B cell (primary cell): ENCODE measurements around the gene NGEF. TPM values are rescaled to one million over a fixed set of nuclear protein-coding genes. Genes with fewer than 3 reads are reported as not detected.
A peak's percentile ranks its signal among the peaks of the same experiment; 100 is the strongest.

Experiments
- ATAC-seq: fragments of 200-7000 bp; cut with Tn5 transposase; one replicate; pipeline ENCODE4 v1.10.0; 2021; ENCODE audit warnings: low read depth, mild to moderate bottlenecking, moderate number of reproducible peaks, moderate library complexity
- CTCF ChIA-PET: fragments of 350-600 bp; sonication (Branson Sonifier 250); formaldehyde crosslinking; loops from one replicate; lab custom pipeline; 2021; ENCODE audit warnings: antibody characterized with exemption, inconsistent platforms; lab: Charles Lee
- POLR2A ChIA-PET: fragments of 350-600 bp; sonication (Branson Sonifier 250); formaldehyde crosslinking; loops from one replicate; lab custom pipeline; 2021; ENCODE audit warnings: antibody characterized with exemption; lab: Charles Lee
- DNase-seq: peaks from one replicate; pipeline ENCODE4 v3.0.0; 2013
- H2AFZ ChIP-seq: 2 replicates; pipeline ENCODE4 v1.6.1; 2012; ENCODE audit warnings: mild to moderate bottlenecking, low read depth, low read length; ENCODE audit not compliant: insufficient read depth, poor library complexity, severe bottlenecking
- H3K27ac ChIP-seq, 2 donors: 1 replicate in 1 of 2; 2 replicates in 1 of 2; pipeline ENCODE4 v1.5.1; 2012 to 2013; ENCODE audit warnings: low read length in 2 of 2, mild to moderate bottlenecking in 2 of 2, moderate library complexity in 1 of 2
- H3K27me3 ChIP-seq, 4 experiments: fragments of 200-600 bp in 1 of 4; sonication (generic) in 1 of 4; replicated peaks in 1 of 4; 1 replicate in 2 of 4; 2 replicates in 2 of 4; pipeline versions ENCODE4 v1.6.1 to v1.7.0; 2013 to 2016; ENCODE audit warnings: low read length in 3 of 4, mild to moderate bottlenecking in 2 of 4, mixed read lengths in 1 of 4, moderate library complexity in 1 of 4; ENCODE audit not compliant: insufficient read depth in 4 of 4, control insufficient read depth in 3 of 4; ENCODE audit errors: control extremely low read depth in 1 of 4
- H3K36me3 ChIP-seq, 2 experiments: replicated peaks in 1 of 2; 1 replicate in 1 of 2; 2 replicates in 1 of 2; pipeline versions ENCODE4 v1.6.1 to v1.7.1; 2013; ENCODE audit warnings: low read length in 1 of 2; ENCODE audit not compliant: insufficient read depth in 2 of 2, control insufficient read depth in 1 of 2; ENCODE audit errors: control extremely low read depth in 1 of 2, extremely low read depth in 1 of 2
- H3K4me1 ChIP-seq, 2 donors: fragments of 200-600 bp in 1 of 2; sonication (generic) in 1 of 2; 1 replicate in 1 of 2; 2 replicates in 1 of 2; pipeline versions ENCODE4 v1.5.1 to v1.6.1; 2013 to 2017; ENCODE audit warnings: low read length in 2 of 2; ENCODE audit not compliant: control insufficient read depth in 2 of 2, insufficient read depth in 2 of 2
- H3K4me2 ChIP-seq: replicated peaks from 2 replicates; pipeline ENCODE3; 2012; ENCODE audit warnings: mild to moderate bottlenecking, low read depth, low read length; ENCODE audit not compliant: poor library complexity, severe bottlenecking
- H3K4me3 ChIP-seq, 5 experiments: fragments of 200-600 bp in 1 of 5; sonication (generic) in 1 of 5; 1 replicate in 3 of 5; 2 replicates in 2 of 5; pipeline versions ENCODE4 v1.5.1 to v1.7.0; 2011 to 2016; ENCODE audit warnings: low read length in 4 of 5, mild to moderate bottlenecking in 4 of 5, low read depth in 2 of 5, control low read depth in 1 of 5, moderate library complexity in 1 of 5; ENCODE audit not compliant: insufficient read depth in 1 of 5; ENCODE audit errors: control extremely low read depth in 1 of 5, extremely low read depth in 1 of 5
- H3K79me2 ChIP-seq: fragments of 200-600 bp; sonication (generic); one replicate; pipeline ENCODE4 v1.6.0; 2016; ENCODE audit warnings: low read length; ENCODE audit not compliant: control insufficient read depth, insufficient read depth
- H3K9ac ChIP-seq: fragments of 200-600 bp; sonication (generic); 2 replicates; pipeline ENCODE4 v1.6.1; 2017; ENCODE audit warnings: mild to moderate bottlenecking, low read length, moderate library complexity
- H3K9me3 ChIP-seq, 3 donors: one replicate each; pipeline versions ENCODE4 v1.6.1 to v1.7.1; 2013; ENCODE audit warnings: low read length in 2 of 3; ENCODE audit not compliant: control insufficient read depth in 2 of 3, insufficient read depth in 1 of 3; ENCODE audit errors: control extremely low read depth in 1 of 3
- H4K20me1 ChIP-seq: 2 replicates; pipeline ENCODE4 v1.6.0; 2012; ENCODE audit warnings: mild to moderate bottlenecking, low read length; ENCODE audit not compliant: insufficient read depth, control insufficient read depth, poor library complexity, severe bottlenecking
- H3K27ac Mint-ChIP-seq: one replicate; pipeline ENCODE4 v1.8.0; 2021; ENCODE audit warnings: mixed read lengths
- H3K27me3 Mint-ChIP-seq: one replicate; pipeline ENCODE4 v1.8.0; 2021; ENCODE audit warnings: mixed read lengths
- H3K4me1 Mint-ChIP-seq: one replicate; pipeline ENCODE4 v1.8.0; 2021; ENCODE audit warnings: mixed read lengths
- H3K4me3 Mint-ChIP-seq: one replicate; pipeline ENCODE4 v1.8.0; 2021; ENCODE audit warnings: mixed read lengths
- H3K9me3 Mint-ChIP-seq: one replicate; pipeline ENCODE4 v1.8.0; 2022; ENCODE audit warnings: mixed read lengths; ENCODE audit not compliant: insufficient read depth
- CTCF ChIP-seq: fragments of 200-600 bp; IDR thresholded peaks from one replicate; pipeline ENCODE4 v1.8.0; 2022; ENCODE audit warnings: antibody characterized with exemption, mild to moderate bottlenecking
- EZH2 ChIP-seq: IDR thresholded peaks from 2 replicates; pipeline ENCODE4 v1.6.1; 2012; ENCODE audit warnings: borderline replicate concordance, low read depth, mild to moderate bottlenecking, moderate library complexity, low read length; ENCODE audit not compliant: insufficient read depth, poor library complexity, severe bottlenecking
- WGBS: methylation state at CpG from one replicate; pipeline ENCODE4 v1.1.5; 2013; ENCODE audit warnings: missing lambda C conversion rate; ENCODE audit not compliant: insufficient coverage; 5-methylcytosine and 5-hydroxymethylcytosine counted together
- intact Hi-C: fragments of 100-400 bp; cut with micrococcal nuclease; formaldehyde crosslinking; loops from one replicate; pipeline ENCODE4 v1.10.0; 2022
- polyA plus RNA-seq: library from polyadenylated mRNA; depleted of rRNA; stranded (reverse); fragments of >200 nt; gene quantifications from 2 replicates; pipeline ENCODE4 v1.2.3, GENCODE V29; 2012
- total RNA-seq, 2 donors: library from RNA; stranded (reverse); fragments of 120-200 nt in 1 of 2; gene quantifications; 1 replicate in 1 of 2; 2 replicates in 1 of 2; pipeline versions ENCODE4 v1.2.3 to v1.2.4, GENCODE V29; 2013 to 2022

NGEF gene
- total and polyA plus RNA-seq, 2 donors (not counting 1 experiment from before 2014, with no cell fraction given): not detected

- H3K27me3 Mint-ChIP-seq: peaks cover 12% of the 10 kb centered on the region
- H3K27ac Mint-ChIP-seq: no peak overlapping the region
- Histone ChIP-seq H3K4me3 (no peak overlapping the region), H3K4me1 (peaks cover 11 to 20% of the 10 kb centered on the region in 2 donors), H3K27me3 (peaks cover 0 to 24% (median 7%) of the 10 kb centered on the region in 4 experiments), H3K79me2 (no peaks in the 10 kb centered on the region), H3K9me3 (peaks cover 0 to 5% (median 0%) of the 10 kb centered on the region in 3 donors), H3K4me2 (no peak overlapping the region), H2AFZ (no peak overlapping the region), H3K9ac (no peak overlapping the region), H4K20me1 (no peaks in the 10 kb centered on the region), H3K36me3 (no peaks in the 10 kb centered on the region), H3K27ac (no peak overlapping the region)
- ChIA-PET POLR2A (no interaction called here), CTCF (no interaction called here)
- peak overlapping the region; percentile 79 for H3K4me3 Mint-ChIP-seq
- H3K4me1 Mint-ChIP-seq: peaks cover 15% of the 10 kb centered on the region
- no peaks in the 10 kb centered on the region for H3K9me3 Mint-ChIP-seq
- ATAC-seq: no peak
- TF ChIP-seq EZH2: no peak
- TF ChIP-seq CTCF: no peak
- no peak for DNase-seq
- intact Hi-C loops: no loop called here
- 96% methylated on average over 13 of the region's 13 CpGs for WGBS
Observed at GRCh38 chr2:232877940-232878511, 135.0 kb downstream of the NGEF start.

- Histone ChIP-seq H3K9me3 (peaks cover 0 to 5% (median 0%) of the 10 kb centered on the region in 3 donors), H3K4me3 (peak overlapping the region in 3 of 5 experiments; percentile 41 to 55 (median 53)), H3K79me2 (no peaks in the 10 kb centered on the region), H3K4me2 (peak overlapping the region; percentile 87), H3K27ac (no peak overlapping the region), H3K36me3 (no peaks in the 10 kb centered on the region), H2AFZ (peak overlapping the region; percentile 54), H4K20me1 (no peaks in the 10 kb centered on the region), H3K27me3 (peaks cover 0 to 24% (median 7%) of the 10 kb centered on the region in 4 experiments), H3K4me1 (peaks cover 11 to 20% of the 10 kb centered on the region in 2 donors), H3K9ac (peak overlapping the region; percentile 49)
- Mint-ChIP-seq H3K9me3 (no peaks in the 10 kb centered on the region), H3K4me3 (peak overlapping the region; percentile 47), H3K27ac (no peak overlapping the region), H3K4me1 (peaks cover 15% of the 10 kb centered on the region), H3K27me3 (peaks cover 12% of the 10 kb centered on the region)
- intact Hi-C loops: no loop called here
- ChIA-PET POLR2A (no interaction called here), CTCF (no interaction called here)
- no peak for TF ChIP-seq CTCF
- TF ChIP-seq EZH2: no peak
- WGBS: 24% methylated on average over 12 of the region's 21 CpGs
- ATAC-seq (no peak), DNase-seq (no peak)
Observed at GRCh38 chr2:232876978-232877441, 136.0 kb downstream of the NGEF start.
